CD4-positive, alpha-beta T cell treated with Interleukin-15 for 4 hours (primary cell): Measurements from ENCODE around the gene CPNE1.
"Not testable (repeated sequence)": the region's sequence is repeated elsewhere in the genome, so short reads cannot be mapped to it uniquely, and the experiment has no call there.

ENCODE experiments used
- DNase-seq: peaks from one replicate; pipeline ENCODE4 v3.0.0-alpha.2; 2020; ENCODE audit warnings: low spot score

CPNE1 gene

DNA sequence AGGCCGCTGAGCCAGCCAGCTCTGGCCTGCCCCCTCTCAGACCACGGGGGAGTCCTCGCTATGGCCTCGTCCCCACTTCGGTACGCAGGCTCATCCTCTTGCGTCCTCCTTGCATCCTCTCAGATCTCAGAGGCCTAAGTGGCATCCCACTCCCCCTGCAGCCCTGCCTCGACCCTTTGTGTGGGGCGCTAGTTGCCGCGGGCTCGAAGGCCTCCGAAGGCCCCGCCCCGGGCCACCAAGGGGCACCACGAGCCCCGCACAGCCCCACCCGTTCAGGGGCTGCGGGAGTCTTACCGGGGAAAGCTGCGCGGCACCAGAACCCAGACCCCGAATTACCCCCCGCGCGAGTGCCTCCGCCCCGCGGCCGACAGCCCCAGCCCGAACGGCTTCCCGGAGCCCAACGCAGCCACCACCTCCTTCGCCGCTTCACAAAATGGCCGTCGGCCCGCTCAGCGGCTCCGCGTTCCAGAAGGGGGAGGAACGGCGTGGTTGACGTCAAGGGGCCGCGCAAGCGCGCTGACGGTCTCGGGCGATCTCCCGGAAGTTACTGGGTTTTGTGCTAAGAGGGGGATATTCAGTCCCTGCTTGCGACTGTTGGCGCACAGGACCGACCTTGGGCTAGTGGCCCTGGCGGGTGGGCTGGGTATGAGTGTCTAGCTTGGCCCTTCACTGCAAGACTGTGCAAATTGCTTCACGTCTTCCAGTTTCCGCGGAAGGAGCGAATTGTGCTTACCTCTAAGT is at the start of gene CPNE1, which contains the start of gene RBM12:
Gene CPNE1, minus strand, starts transcription at position 435 of the 741 bp plus-strand sequence. CDS start 31,977 bp downstream, outside the sequence.
Gene RBM12, minus strand, starts transcription at position 435 of the 741 bp plus-strand sequence. CDS start 9,578 bp downstream, outside the sequence.
- peak; percentile 93 for DNase-seq

DNA sequence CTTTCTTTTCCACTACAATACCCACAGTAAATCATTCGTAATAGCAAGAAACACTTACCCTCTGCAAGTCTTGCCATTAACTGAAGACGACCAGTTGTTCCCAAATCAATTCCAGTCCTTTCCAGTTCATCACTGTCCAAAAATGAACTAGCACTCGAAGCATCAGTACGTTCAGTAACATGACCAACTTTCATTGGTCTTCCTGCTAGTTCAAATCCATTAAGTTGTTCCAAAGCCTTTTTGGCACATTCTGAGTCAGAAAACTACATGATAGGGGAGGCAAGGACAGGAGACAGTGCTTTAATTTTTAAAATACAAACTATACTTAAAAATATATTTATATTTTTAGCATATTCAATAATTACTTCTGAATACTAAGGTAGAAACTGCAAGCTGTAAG is 49.4 kb upstream of the CPNE1 start:
- no peak for DNase-seq

- DNase-seq: not testable (repeated sequence)
Observed at GRCh38 chr20:35713120-35713519, 48.4 kb upstream of the CPNE1 start.

GRCh38 chr20:35711588-35712209 is 47.0 kb upstream of the CPNE1 start:
- DNase-seq: no peak

DNA sequence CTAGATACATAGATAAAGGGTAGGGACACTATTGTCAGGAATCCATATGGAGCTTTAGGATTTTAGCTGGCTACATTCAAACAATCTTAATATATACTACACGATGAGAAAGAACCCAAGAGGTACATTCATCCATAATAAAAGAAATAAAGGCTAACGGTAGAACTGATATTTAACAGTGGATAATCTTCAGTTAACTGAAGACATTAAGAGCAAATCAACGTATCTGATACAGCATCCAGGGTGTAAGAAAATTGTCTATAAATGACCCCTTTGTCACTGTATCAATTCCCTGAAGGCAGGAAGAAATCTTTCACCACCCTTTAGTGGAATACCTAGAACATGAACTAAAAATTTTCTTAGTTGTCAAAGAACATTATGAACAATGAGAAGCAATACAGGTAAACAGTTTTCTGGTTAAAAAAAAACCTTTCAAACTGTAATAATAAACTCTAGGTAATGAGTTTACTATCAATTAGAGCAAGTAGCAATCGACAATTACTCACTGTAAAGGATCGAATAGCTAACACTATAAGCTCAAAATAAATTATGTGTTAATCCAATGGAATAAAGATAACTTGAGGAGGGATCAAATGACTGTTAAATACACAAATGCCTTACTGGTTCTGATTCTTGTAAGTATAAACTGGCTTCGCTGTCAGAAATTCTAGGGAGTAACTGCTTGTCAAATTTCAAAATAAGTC is 46.3 kb upstream of the CPNE1 start:
- DNase-seq: no peak

GRCh38 chr20:35710039-35710438 is 45.3 kb upstream of the CPNE1 start:
- no peak for DNase-seq

GRCh38 chr20:35709259-35709658 is 44.6 kb upstream of the CPNE1 start:
- no peak for DNase-seq

GRCh38 chr20:35708502-35708901 is 43.8 kb upstream of the CPNE1 start:
- DNase-seq: no peak

DNA sequence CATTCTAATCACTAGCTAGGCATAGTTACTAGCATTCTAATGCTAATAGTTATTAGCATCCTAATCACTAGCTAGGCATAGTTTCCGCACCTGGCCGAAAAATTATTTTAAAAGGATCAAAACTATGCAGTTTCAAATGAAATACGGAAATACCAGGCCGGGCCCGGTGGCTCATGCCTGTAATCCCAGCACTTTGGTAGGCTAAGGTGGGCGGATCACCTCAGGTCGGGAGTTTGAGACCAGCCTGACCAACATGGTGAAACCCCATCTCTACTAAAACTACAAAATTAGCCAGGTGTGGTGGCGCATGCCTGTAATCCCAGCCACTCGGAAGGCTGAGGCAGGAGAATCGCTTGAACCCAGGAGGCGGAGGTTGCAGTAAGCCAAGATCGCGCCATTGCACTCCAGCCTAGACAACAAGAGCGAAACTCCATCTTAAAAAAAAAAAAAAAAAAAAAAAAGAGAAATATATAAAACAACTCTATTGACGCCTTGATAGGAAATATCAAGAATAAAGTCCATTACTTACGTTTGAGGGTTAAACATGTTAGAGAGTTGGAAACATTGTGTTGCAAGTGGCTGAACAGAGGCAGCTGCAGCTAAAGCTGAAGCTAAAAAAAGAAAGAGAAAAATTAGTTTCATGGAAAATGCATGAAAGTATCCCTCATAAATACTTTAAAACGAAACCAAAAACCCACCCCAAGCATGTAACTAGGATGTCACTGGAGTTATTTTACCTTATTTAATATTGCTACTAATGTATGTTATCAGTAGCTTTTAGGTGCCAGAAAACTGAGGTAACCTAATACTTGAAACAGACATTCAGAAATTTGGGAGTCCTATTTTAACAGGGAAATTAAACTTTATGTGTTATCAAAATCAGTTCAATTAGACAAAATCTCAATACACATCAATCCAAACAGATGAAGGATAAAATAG is 42.2 kb upstream of the CPNE1 start:
- DNase-seq: not testable (repeated sequence)

GRCh38 chr20:35705894-35706293 is 41.2 kb upstream of the CPNE1 start:
- not testable (repeated sequence) for DNase-seq

GRCh38 chr20:35704514-35705261 is 40.0 kb upstream of the CPNE1 start:
- DNase-seq: no peak

- DNase-seq: no peak
Observed at GRCh38 chr20:35702824-35703695, 38.4 kb upstream of the CPNE1 start.

- DNase-seq: no peak
Observed at GRCh38 chr20:35702051-35702823, 37.5 kb upstream of the CPNE1 start.

DNA sequence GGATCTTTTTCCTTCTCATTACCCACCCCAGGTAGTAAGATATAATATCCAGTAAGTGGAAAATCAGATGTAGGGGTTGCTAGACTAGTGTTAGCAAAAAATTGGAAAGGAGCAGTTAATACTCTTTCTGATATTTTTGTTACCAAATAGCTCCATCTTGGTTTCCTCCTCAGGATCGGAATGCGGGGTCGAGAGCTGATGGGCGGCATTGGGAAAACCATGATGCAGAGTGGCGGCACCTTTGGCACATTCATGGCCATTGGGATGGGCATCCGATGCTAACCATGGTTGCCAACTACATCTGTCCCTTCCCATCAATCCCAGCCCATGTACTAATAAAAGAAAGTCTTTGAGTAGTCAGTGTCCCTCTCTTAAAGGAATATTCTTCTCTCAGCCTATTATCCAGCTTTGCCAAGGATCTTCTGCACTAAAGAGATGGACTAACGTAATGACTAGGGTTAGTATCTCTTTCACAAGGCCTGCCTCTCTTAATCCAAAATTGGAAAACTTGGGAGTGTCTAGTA is 36.0 kb upstream of the CPNE1 start:
- DNase-seq: no peak

- no peak for DNase-seq
Observed at GRCh38 chr20:35699957-35700624, 35.4 kb upstream of the CPNE1 start.

GRCh38 chr20:35699127-35699956 is 34.6 kb upstream of the CPNE1 start, which contains the start of the genes NFS1 and ROMO1:
NFS1 (minus strand) TSS chr20:35699352; CDS start chr20:35699288, 64 bp downstream.
ROMO1 (plus strand) TSS chr20:35699405; CDS start chr20:35699633, 228 bp downstream.
- peak; percentile 86 for DNase-seq
